HEK293 (cell line): ENCODE measurements around the gene PACS1.

Experiments used
- CTCF ChIP-seq: fragments of 450-650 bp; formaldehyde crosslinking; IDR thresholded peaks from 2 replicates; pipeline ENCODE4 v1.5.1; 2016; ENCODE audit warnings: missing biosample characterization, missing genetic modification characterization
- KLF10 ChIP-seq: fragments of 450-650 bp; IDR thresholded peaks from 2 replicates; pipeline ENCODE4 v1.5.1; 2018; ENCODE audit warnings: missing biosample characterization, mild to moderate bottlenecking, missing genetic modification characterization
- SP7 ChIP-seq: fragments of 450-650 bp; formaldehyde crosslinking; IDR thresholded peaks from 2 replicates; pipeline ENCODE4 v1.5.1; 2016; ENCODE audit warnings: missing biosample characterization, missing genetic modification characterization
- YY1 ChIP-seq: fragments of 450-650 bp; formaldehyde crosslinking; IDR thresholded peaks from 2 replicates; pipeline ENCODE4 v1.5.1; 2018; ENCODE audit warnings: missing biosample characterization, missing genetic modification characterization
- ZNF175 ChIP-seq: fragments of 450-650 bp; formaldehyde crosslinking; IDR thresholded peaks from 2 replicates; pipeline ENCODE4 v1.5.1; 2016; ENCODE audit warnings: missing biosample characterization, missing genetic modification characterization
- ZNF302 ChIP-seq: fragments of 450-650 bp; formaldehyde crosslinking; IDR thresholded peaks from 2 replicates; pipeline ENCODE4 v1.5.1; 2016; ENCODE audit warnings: missing biosample characterization, missing genetic modification characterization, low read depth
- ZNF37A ChIP-seq: fragments of 450-650 bp; IDR thresholded peaks from 2 replicates; pipeline ENCODE4 v1.5.1; 2018; ENCODE audit warnings: missing biosample characterization, missing genetic modification characterization
- ZNF398 ChIP-seq: fragments of 450-650 bp; formaldehyde crosslinking; IDR thresholded peaks from 2 replicates; pipeline ENCODE4 v1.5.1; 2017; ENCODE audit warnings: missing biosample characterization, missing genetic modification characterization
- ZNF639 ChIP-seq: fragments of 450-650 bp; formaldehyde crosslinking; IDR thresholded peaks from 2 replicates; pipeline ENCODE4 v1.5.1; 2016; ENCODE audit warnings: missing biosample characterization, missing genetic modification characterization
- ZNF654 ChIP-seq: fragments of 450-650 bp; formaldehyde crosslinking; IDR thresholded peaks from 2 replicates; pipeline ENCODE4 v1.5.1; 2016; ENCODE audit warnings: low read depth, missing biosample characterization, missing genetic modification characterization
- ZNF658 ChIP-seq: fragments of 450-650 bp; formaldehyde crosslinking; IDR thresholded peaks from 2 replicates; pipeline ENCODE4; 2016; ENCODE audit warnings: missing biosample characterization, missing genetic modification characterization

GRCh38 chr11:66274219-66274618 is 204.1 kb downstream of the PACS1 start:
- TF ChIP-seq ZNF398 = no peak
- no peak for TF ChIP-seq ZNF654 (tag by site-specific recombination)
- TF ChIP-seq YY1 (tag by site-specific recombination) = no peak
- TF ChIP-seq SP7 (tag by site-specific recombination) = no peak
- TF ChIP-seq ZNF639 (tag by site-specific recombination) = no peak
- TF ChIP-seq ZNF658 (tag by site-specific recombination) = no peak
- TF ChIP-seq ZNF302 (tag by site-specific recombination) = no peak
- no peak for TF ChIP-seq ZNF175 (tag by site-specific recombination)
- no peak for TF ChIP-seq ZNF37A
- no peak for TF ChIP-seq CTCF
- TF ChIP-seq KLF10 (tag by site-specific recombination) = no peak
